ENCODE results near the gene DTX2.
"Not testable (repeated sequence)": the region's sequence is repeated elsewhere in the genome, so short reads cannot be mapped to it uniquely, and the experiment has no call there.

DNA sequence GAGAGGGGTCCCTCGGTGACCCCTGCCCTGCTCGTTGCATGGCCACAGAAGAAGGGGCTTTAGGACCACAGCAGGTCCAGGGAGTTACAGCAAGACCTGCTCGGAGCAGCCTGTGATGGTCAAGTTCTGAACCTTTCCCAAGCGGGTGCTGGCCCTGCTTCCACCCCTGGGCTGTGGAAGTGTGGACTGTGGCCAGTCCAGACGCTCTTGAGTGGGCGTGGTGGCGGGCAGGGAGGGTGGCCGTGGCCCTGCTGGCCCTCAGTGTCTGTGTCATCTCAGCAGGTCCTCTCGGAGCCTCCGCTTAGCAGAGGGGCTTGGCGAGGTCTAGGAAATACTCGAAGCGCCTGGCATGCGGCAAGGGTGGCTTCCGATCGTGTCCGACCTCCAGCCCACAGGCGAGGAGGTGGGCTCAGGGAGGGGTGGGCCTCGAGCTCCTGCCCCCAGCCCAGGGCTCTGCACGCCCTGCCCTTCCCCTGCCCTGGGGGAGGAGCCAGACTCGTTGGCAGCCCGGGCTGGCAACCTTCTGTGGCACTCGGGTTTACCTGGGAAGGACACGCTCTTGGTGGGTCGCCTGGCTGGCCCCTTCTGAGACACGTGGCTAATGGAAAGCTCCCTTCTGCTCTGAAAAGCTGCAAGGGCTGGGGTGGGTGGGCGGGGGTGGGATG is 36.5 kb downstream of the DTX2 start:
- TF ChIP-seq POLR2A, POLR2AphosphoS5 (IDR thresholded peaks at IDR 0.05): not testable (repeated sequence)
- TF ChIP-seq, protein P1, sequence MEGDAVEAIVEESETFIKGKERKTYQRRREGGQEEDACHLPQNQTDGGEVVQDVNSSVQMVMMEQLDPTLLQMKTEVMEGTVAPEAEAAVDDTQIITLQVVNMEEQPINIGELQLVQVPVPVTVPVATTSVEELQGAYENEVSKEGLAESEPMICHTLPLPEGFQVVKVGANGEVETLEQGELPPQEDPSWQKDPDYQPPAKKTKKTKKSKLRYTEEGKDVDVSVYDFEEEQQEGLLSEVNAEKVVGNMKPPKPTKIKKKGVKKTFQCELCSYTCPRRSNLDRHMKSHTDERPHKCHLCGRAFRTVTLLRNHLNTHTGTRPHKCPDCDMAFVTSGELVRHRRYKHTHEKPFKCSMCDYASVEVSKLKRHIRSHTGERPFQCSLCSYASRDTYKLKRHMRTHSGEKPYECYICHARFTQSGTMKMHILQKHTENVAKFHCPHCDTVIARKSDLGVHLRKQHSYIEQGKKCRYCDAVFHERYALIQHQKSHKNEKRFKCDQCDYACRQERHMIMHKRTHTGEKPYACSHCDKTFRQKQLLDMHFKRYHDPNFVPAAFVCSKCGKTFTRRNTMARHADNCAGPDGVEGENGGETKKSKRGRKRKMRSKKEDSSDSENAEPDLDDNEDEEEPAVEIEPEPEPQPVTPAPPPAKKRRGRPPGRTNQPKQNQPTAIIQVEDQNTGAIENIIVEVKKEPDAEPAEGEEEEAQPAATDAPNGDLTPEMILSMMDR (IDR thresholded peaks at IDR 0.05 in 8 of 11, conservative IDR thresholded peaks at IDR 0.05 in 3 of 11): not testable (repeated sequence)
